ENCODE data around the gene F11. TPM values are rescaled to one million over a fixed set of nuclear protein-coding genes. Genes with fewer than 3 reads are reported as not detected.
A peak's percentile ranks its signal among the peaks of the same experiment; 100 is the strongest.

Gene F11
- total RNA-seq, 1 donor from 2014 or later = 0.30 TPM

DNA sequence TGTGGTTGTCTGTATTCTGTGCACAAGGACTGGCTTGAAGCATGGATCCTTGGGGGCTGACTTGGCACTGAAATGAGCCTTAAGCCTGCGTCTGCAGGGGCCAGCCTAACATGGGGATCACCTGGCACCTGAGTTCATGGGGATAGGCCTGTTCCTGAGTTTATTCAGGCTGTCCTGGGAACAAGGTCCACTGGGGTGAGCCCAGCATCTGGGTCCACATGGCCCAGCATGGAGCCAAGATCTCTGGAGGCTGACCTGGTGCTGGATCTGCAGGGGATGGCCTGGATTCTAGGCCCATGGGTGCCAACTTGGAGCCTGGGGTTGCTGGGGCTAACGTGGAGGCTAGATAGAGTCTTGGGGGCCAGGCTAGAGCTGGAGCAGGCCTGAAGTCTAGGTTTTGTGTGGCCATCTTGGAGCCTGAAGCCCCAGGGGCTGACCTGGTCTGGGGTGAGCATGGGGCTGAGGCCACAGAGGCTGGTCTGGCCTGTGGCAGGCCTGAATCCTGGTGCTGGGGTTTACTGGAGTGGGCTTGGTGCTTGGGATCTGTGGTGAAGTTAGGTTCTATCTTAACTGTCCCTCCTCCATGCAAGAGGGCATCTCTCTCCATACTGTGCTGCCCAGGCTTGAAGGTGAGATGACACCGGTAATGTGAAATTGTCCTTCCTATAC lies 39.3 kb upstream of the F11 start:
- H3K27me3 ChIP-seq (ENCODE audit: low read depth) = no peaks in the 10 kb centered on the region
- TF ChIP-seq, protein P1, sequence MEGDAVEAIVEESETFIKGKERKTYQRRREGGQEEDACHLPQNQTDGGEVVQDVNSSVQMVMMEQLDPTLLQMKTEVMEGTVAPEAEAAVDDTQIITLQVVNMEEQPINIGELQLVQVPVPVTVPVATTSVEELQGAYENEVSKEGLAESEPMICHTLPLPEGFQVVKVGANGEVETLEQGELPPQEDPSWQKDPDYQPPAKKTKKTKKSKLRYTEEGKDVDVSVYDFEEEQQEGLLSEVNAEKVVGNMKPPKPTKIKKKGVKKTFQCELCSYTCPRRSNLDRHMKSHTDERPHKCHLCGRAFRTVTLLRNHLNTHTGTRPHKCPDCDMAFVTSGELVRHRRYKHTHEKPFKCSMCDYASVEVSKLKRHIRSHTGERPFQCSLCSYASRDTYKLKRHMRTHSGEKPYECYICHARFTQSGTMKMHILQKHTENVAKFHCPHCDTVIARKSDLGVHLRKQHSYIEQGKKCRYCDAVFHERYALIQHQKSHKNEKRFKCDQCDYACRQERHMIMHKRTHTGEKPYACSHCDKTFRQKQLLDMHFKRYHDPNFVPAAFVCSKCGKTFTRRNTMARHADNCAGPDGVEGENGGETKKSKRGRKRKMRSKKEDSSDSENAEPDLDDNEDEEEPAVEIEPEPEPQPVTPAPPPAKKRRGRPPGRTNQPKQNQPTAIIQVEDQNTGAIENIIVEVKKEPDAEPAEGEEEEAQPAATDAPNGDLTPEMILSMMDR (IDR thresholded peaks at IDR 0.05; ENCODE audit: borderline replicate concordance) = no peak
- intact Hi-C loops (cut with micrococcal nuclease) = no loop called here
- no peaks in the 10 kb centered on the region for H3K36me3 ChIP-seq
- DNase-seq = no peak
- H3K4me1 ChIP-seq = peaks cover 17% of the 10 kb centered on the region
- no peak overlapping the region for H3K4me3 ChIP-seq
- no peak overlapping the region for H3K27ac ChIP-seq (replicated peaks)
- peaks cover 20% of the 10 kb centered on the region for H3K9me3 ChIP-seq (replicated peaks)

DNA sequence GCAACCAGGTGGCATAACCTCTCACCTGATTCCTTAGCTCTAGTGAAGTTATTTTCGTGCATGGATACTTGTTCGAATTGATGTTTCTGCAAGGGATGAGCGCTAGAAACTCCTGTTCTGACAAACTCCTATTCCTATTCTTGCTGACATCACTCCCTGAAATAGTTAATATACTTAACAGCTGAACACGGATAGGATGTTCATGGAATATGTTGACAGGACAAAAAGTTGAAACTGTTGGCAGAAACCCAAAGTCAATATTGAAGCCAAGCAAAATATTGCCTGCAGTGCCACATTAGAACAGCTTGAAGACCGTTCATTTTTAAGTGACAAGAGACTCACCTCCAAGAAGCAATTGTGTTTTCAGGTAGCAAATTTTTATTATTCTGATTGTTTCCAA lies 38.8 kb upstream of the F11 start, which contains the start of gene KLKB1:
Gene KLKB1 (plus strand): TSS at position 287 of the 400 bp plus-strand sequence. CDS start 689 bp downstream, outside the sequence.
- TF ChIP-seq, protein P1 (IDR thresholded peaks at IDR 0.05; ENCODE audit: borderline replicate concordance) = no peak
- H3K36me3 ChIP-seq = no peaks in the 10 kb centered on the region
- no peaks in the 10 kb centered on the region for H3K27me3 ChIP-seq (ENCODE audit: low read depth)
- peaks cover 17% of the 10 kb centered on the region for H3K4me1 ChIP-seq
- intact Hi-C loops (cut with micrococcal nuclease) = no loop called here
- no peak within 1 kb of the TSS for H3K27ac ChIP-seq (replicated peaks)
- no peak for DNase-seq
- H3K4me3 ChIP-seq = peak within 1 kb of the TSS; percentile 39
- peaks cover 20% of the 10 kb centered on the region for H3K9me3 ChIP-seq (replicated peaks)

DNA sequence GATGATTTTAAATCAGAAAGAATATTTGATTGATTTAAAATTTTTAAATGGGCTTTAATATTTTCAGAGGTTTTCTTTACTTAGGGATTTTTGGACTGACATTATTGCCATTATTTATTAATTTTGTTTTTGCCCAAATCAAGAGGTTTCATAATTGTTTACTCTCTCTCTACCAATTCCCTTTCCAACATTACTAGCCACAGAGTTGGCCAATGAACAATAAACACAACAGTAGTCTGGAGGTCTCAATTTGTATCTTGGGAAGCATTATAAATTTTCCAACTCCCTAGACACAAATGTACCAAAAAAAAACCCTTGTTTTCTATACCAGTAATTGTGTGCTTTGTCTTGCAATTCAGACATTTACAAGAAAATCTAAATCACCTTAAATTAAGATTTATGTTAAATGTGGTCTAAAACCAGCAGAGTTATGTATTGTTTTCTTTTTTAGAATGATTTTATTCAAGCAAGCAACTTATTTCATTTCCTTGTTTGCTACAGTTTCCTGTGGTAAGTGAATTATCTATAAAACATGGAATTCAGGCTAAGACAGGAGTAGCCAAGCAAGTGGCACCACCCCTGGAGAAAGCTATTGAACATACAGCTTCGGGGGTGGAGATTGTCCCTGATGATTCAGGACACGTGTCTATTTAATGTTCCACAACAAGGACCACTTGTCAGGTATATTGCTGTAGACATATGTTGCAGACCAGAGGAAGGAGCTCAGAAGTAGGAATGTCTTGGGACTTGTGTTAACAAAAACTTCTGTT lies 38.1 kb upstream of the F11 start:
- Histone ChIP-seq H3K36me3 (no peaks in the 10 kb centered on the region), H3K4me3 (peak overlapping the region; percentile 39), H3K4me1 (peaks cover 17% of the 10 kb centered on the region), H3K9me3 (replicated peaks) (peaks cover 20% of the 10 kb centered on the region), H3K27me3 (ENCODE audit: low read depth) (no peaks in the 10 kb centered on the region), H3K27ac (replicated peaks) (no peak overlapping the region)
- TF ChIP-seq, protein P1 (IDR thresholded peaks at IDR 0.05; ENCODE audit: borderline replicate concordance) = no peak
- no peak for DNase-seq
- intact Hi-C loops (cut with micrococcal nuclease) = no loop called here

DNA sequence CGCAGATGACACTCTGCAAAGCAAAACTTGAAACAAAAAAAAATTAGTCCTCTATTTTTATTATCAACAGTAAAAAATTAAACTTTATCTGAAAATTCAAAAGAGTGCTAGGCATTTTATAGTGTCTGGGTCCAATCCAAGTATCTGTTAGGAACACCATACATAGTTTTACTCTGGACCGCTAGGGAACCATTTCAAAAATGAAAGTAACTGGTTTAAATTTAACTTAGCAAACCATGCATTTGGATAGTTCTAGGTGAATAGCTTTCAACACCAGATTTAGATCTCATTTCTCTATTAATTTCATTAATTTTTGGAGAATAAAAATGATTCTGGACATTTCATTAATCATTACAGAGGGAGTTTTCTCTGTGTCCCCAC lies 37.5 kb upstream of the F11 start:
- no peak for DNase-seq
- Histone ChIP-seq H3K4me1 (peaks cover 17% of the 10 kb centered on the region), H3K4me3 (peak overlapping the region; percentile 39), H3K27me3 (ENCODE audit: low read depth) (no peaks in the 10 kb centered on the region), H3K27ac (replicated peaks) (no peak overlapping the region), H3K9me3 (replicated peaks) (peaks cover 20% of the 10 kb centered on the region), H3K36me3 (no peaks in the 10 kb centered on the region)
- TF ChIP-seq, protein P1 (IDR thresholded peaks at IDR 0.05; ENCODE audit: borderline replicate concordance) = no peak
- intact Hi-C loops (cut with micrococcal nuclease) = no loop called here

DNA sequence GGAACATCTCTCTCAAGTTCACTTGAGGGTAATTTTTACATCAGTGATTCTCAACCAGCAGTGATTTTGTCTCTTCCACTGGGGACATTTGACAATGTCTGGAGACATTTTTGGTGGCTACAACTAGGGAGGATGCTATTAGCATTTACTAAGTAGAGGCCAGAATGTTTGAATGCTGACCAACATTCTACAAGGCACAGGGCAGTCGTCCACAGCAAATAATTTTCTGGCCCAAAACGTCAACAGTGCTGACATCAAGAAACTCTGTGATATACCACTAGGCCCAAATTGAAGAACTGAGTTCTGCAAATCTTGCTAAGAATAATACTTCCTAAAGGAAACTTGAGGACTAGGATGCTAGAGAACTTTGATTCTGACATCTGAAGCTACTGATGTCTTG lies 31.6 kb upstream of the F11 start:
- no peak overlapping the region for H3K27ac ChIP-seq (replicated peaks)
- no peak for DNase-seq
- TF ChIP-seq, protein P1 (IDR thresholded peaks at IDR 0.05; ENCODE audit: borderline replicate concordance) = no peak
- H3K9me3 ChIP-seq (replicated peaks) = no peaks in the 10 kb centered on the region
- H3K27me3 ChIP-seq (ENCODE audit: low read depth) = no peaks in the 10 kb centered on the region
- no peaks in the 10 kb centered on the region for H3K4me1 ChIP-seq
- H3K36me3 ChIP-seq = peaks cover 5% of the 10 kb centered on the region
- no peak overlapping the region for H3K4me3 ChIP-seq
- intact Hi-C loops (cut with micrococcal nuclease) = no loop called here

Data from left ventricle myocardium inferior (tissue), 1 donor.